Fibroblast of lung (primary cell): ENCODE data around the gene KRTAP4-3. TPM values are rescaled to one million over a fixed set of nuclear protein-coding genes. Genes with fewer than 3 reads are reported as not detected.
A peak's percentile ranks its signal among the peaks of the same experiment; 100 is the strongest.

Experiments used
- DNase-seq, 2 donors: peaks; one replicate each; pipeline versions ENCODE4 v3.0.0 to v3.0.0-alpha.2; 2010; ENCODE audit warnings: low read depth in 2 of 2
- H2AFZ ChIP-seq: 2 replicates; pipeline ENCODE4 v1.5.1; 2012; ENCODE audit warnings: low read length, control low read depth, inconsistent platforms
- H3K27ac ChIP-seq: 2 replicates; pipeline ENCODE4 v1.5.1; 2011; ENCODE audit warnings: low read length, control low read depth; ENCODE audit not compliant: insufficient read depth
- H3K27me3 ChIP-seq: 2 replicates; pipeline ENCODE4 v1.5.1; 2011; ENCODE audit warnings: mild to moderate bottlenecking, low read length; ENCODE audit not compliant: control insufficient read depth, insufficient read depth
- H3K36me3 ChIP-seq: 2 replicates; pipeline ENCODE4 v1.5.1; 2011; ENCODE audit warnings: low read length; ENCODE audit not compliant: control insufficient read depth, insufficient read depth
- H3K4me1 ChIP-seq: 2 replicates; pipeline ENCODE4 v1.5.1; 2011; ENCODE audit warnings: low read length; ENCODE audit not compliant: control insufficient read depth, insufficient read depth; ENCODE audit errors: extremely low read depth
- H3K4me2 ChIP-seq: 2 replicates; pipeline ENCODE4 v1.5.1; 2011; ENCODE audit warnings: low read length, control low read depth; ENCODE audit not compliant: insufficient read depth; ENCODE audit errors: extremely low read depth
- H3K4me3 ChIP-seq, 4 experiments: fragments of 200-600 bp in 1 of 4; sonication (generic) in 1 of 4; replicated peaks in 1 of 4; 2 replicates each; pipeline ENCODE4 v1.5.1; 2011 to 2016; ENCODE audit warnings: low read length in 4 of 4, low read depth in 3 of 4, mild to moderate bottlenecking in 3 of 4, control low read depth in 2 of 4, inconsistent platforms in 1 of 4, mixed read lengths in 1 of 4; ENCODE audit not compliant: insufficient read depth in 1 of 4; ENCODE audit errors: control extremely low read depth in 1 of 4
- H3K79me2 ChIP-seq: 2 replicates; pipeline ENCODE4 v1.5.1; 2012; ENCODE audit warnings: mild to moderate bottlenecking, low read length, inconsistent platforms; ENCODE audit not compliant: control insufficient read depth, insufficient read depth
- H3K9ac ChIP-seq: 2 replicates; pipeline ENCODE4 v1.5.1; 2011; ENCODE audit warnings: mild to moderate bottlenecking, low read length, control low read depth; ENCODE audit not compliant: insufficient read depth
- H3K9me3 ChIP-seq: 2 replicates; pipeline ENCODE4 v1.5.1; 2012; ENCODE audit warnings: low read depth, low read length; ENCODE audit not compliant: control insufficient read depth, insufficient read depth
- H4K20me1 ChIP-seq: 2 replicates; pipeline ENCODE4 v1.5.1; 2011; ENCODE audit warnings: low read length; ENCODE audit not compliant: control insufficient read depth, insufficient read depth; ENCODE audit errors: extremely low read depth
- CTCF ChIP-seq, 2 donors: IDR thresholded peaks in 1 of 2; conservative IDR thresholded peaks in 1 of 2; 1 replicate in 1 of 2; 2 replicates in 1 of 2; pipeline ENCODE4 v1.5.1; 2011 to 2012; ENCODE audit warnings: low read length in 2 of 2, control low read depth in 1 of 2, inconsistent platforms in 1 of 2, low read depth in 1 of 2, mild to moderate bottlenecking in 1 of 2
- EZH2 ChIP-seq: IDR thresholded peaks from 2 replicates; pipeline ENCODE4 v1.5.1; 2012; ENCODE audit warnings: low read length, control low read depth, mild to moderate bottlenecking; ENCODE audit errors: missing control alignments
- polyA plus RNA-seq, 2 donors: library from polyadenylated mRNA; depleted of rRNA in 1 of 2; stranded (reverse) in 1 of 2; unstranded in 1 of 2; fragments of >200 nt; gene quantifications; 2 replicates each; pipeline ENCODE4 v1.2.1, GENCODE V29; 2011 to 2012; ENCODE audit warnings: missing spikeins in 1 of 2
- total RNA-seq: library from RNA; depleted of rRNA; stranded (reverse); fragments of >200 nt; gene quantifications from 2 replicates; pipeline ENCODE4 v1.2.1, GENCODE V29; 2014

The KRTAP4-3 gene
- total and polyA plus RNA-seq, 2 donors (not counting 1 experiment from before 2014, with no cell fraction given), result not detected

GRCh38 chr17:41133880-41134735, 33.9 kb downstream of the KRTAP4-3 start:
- no peaks in the 10 kb centered on the region for H3K9me3 ChIP-seq
- H3K27me3 ChIP-seq, result no peaks in the 10 kb centered on the region
- peak in 1 of 2 donors; percentile 20 for DNase-seq
- H3K4me3 ChIP-seq, result no peak overlapping the region
- H3K79me2 ChIP-seq, result no peaks in the 10 kb centered on the region
- H4K20me1 ChIP-seq, result no peaks in the 10 kb centered on the region
- H3K4me2 ChIP-seq, result peak overlapping the region; percentile 13
- peak overlapping the region; percentile 62 for H2AFZ ChIP-seq
- no peak for TF ChIP-seq EZH2
- TF ChIP-seq CTCF (conservative IDR thresholded peaks at IDR 0.05 in 1 of 2, IDR thresholded peaks at IDR 0.05 in 1 of 2; ENCODE audit: low read depth in 1 of 2, low read length in 2 of 2), result no peak
- peaks cover 2% of the 10 kb centered on the region for H3K4me1 ChIP-seq
- no peak overlapping the region for H3K27ac ChIP-seq
- H3K9ac ChIP-seq, result no peak overlapping the region
- H3K36me3 ChIP-seq, result no peaks in the 10 kb centered on the region

GRCh38 chr17:41131979-41132378, 36.0 kb downstream of the KRTAP4-3 start:
- Histone ChIP-seq H3K9ac (no peak overlapping the region), H3K27me3 (no peaks in the 10 kb centered on the region), H4K20me1 (no peaks in the 10 kb centered on the region), H3K4me3 (no peak overlapping the region), H3K4me2 (no peak overlapping the region), H3K79me2 (no peaks in the 10 kb centered on the region), H2AFZ (no peak overlapping the region), H3K27ac (no peak overlapping the region), H3K36me3 (no peaks in the 10 kb centered on the region), H3K4me1 (peaks cover 2% of the 10 kb centered on the region), H3K9me3 (no peaks in the 10 kb centered on the region)
- peak in 1 of 2 donors; percentile 75 for DNase-seq
- TF ChIP-seq EZH2, result no peak
- no peak for TF ChIP-seq CTCF (conservative IDR thresholded peaks at IDR 0.05 in 1 of 2, IDR thresholded peaks at IDR 0.05 in 1 of 2; ENCODE audit: low read depth in 1 of 2, low read length in 2 of 2)

- Histone ChIP-seq H3K4me3 (no peak overlapping the region), H3K4me1 (no peaks in the 10 kb centered on the region), H2AFZ (no peak overlapping the region), H3K9me3 (no peaks in the 10 kb centered on the region), H3K79me2 (no peaks in the 10 kb centered on the region), H4K20me1 (no peaks in the 10 kb centered on the region), H3K4me2 (no peak overlapping the region), H3K27ac (no peak overlapping the region), H3K27me3 (no peaks in the 10 kb centered on the region), H3K36me3 (no peaks in the 10 kb centered on the region), H3K9ac (no peak overlapping the region)
- no peak for DNase-seq
- TF ChIP-seq EZH2 (no peak), CTCF (conservative IDR thresholded peaks at IDR 0.05 in 1 of 2, IDR thresholded peaks at IDR 0.05 in 1 of 2; ENCODE audit: low read depth in 1 of 2, low read length in 2 of 2) (no peak)
These were observed 40.6 kb downstream of the KRTAP4-3 start for GRCh38 chr17:41127371-41127770.
